NT2/D1 (cell line): ENCODE data around the gene CFD.

Experiments used
- SUZ12 ChIP-seq: IDR thresholded peaks from 2 replicates; pipeline ENCODE4 v1.6.1; 2011; ENCODE audit not compliant: insufficient read length, insufficient read depth; ENCODE audit errors: extremely low read depth
- YY1 ChIP-seq: IDR thresholded peaks from 2 replicates; pipeline ENCODE4 v1.6.1; 2011; ENCODE audit not compliant: insufficient read length, insufficient read depth
- ZNF274 ChIP-seq: IDR thresholded peaks from 2 replicates; pipeline ENCODE4 v1.6.1; 2011; ENCODE audit warnings: mild to moderate bottlenecking, low read depth, low read length

- no peak for TF ChIP-seq ZNF274
- no peak for TF ChIP-seq SUZ12
- no peak for TF ChIP-seq YY1
Observed at GRCh38 chr19:873561-874041, 14.1 kb downstream of the CFD start.
